ENCODE measurements around the gene SEMA6B. TPM values are rescaled to one million over a fixed set of nuclear protein-coding genes. Genes with fewer than 3 reads are reported as not detected.

Gene SEMA6B
- total and polyA plus RNA-seq, 4 experiments from 2014 or later: 2.4 to 2.7 TPM; not detected in 2

DNA sequence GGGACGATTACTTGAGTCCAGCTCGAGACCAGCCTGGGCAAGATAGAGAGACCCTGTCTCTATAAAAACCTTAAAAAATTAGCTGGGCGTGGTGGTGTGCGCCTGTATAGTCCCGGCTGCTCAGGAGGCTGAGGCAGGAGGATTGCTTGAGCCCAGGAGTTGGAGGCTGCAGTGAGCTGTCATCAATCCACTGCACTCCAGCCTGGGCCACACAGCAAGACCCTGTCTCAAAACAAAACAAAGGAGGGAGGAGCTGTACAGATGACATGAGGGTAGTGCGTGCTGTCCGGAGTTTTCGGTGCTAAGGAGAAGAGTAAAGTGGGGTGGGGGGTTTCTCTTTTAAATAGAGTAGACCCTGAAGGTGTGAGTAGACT is 64.8 kb downstream of the SEMA6B start:
- H3K36me3 Mint-ChIP-seq: peaks cover 6 to 24% of the 10 kb centered on the region in 2 donors
- Histone ChIP-seq H3K36me3 (ENCODE audit: insufficient read depth, low read length) (peaks cover 22% of the 10 kb centered on the region), H3K27me3 (ENCODE audit: insufficient read depth, low read length) (no peaks in the 10 kb centered on the region), H3K9me3 (ENCODE audit: control insufficient read depth in 1 of 2, low read length in 2 of 2) (no peaks in the 10 kb centered on the region), H3K4me3 (ENCODE audit: low read length in 2 of 2) (no peak overlapping the region), H3K27ac (ENCODE audit: low read depth, low read length) (no peak overlapping the region), H3K4me1 (ENCODE audit: insufficient read depth, low read length) (no peaks in the 10 kb centered on the region)
- POLR2A ChIA-PET (ENCODE audit: partially characterized antibody): no interaction called here
- H3K9me3 Mint-ChIP-seq: no peaks in the 10 kb centered on the region
- DNase-seq: no peak
- no peak overlapping the region for H3K27ac Mint-ChIP-seq
- H3K4me3 Mint-ChIP-seq: no peak overlapping the region
- no peaks in the 10 kb centered on the region for H3K4me1 Mint-ChIP-seq
- intact Hi-C loops (cut with micrococcal nuclease): no loop called here
- CTCF ChIA-PET (ENCODE audit: partially characterized antibody): interaction anchor here (0.6 kb wide), 1 partner anchor 256 kb away, joined by 3 read pairs; no protein-coding TSS in a partner anchor
- H3K27me3 Mint-ChIP-seq: no peaks in the 10 kb centered on the region

DNA sequence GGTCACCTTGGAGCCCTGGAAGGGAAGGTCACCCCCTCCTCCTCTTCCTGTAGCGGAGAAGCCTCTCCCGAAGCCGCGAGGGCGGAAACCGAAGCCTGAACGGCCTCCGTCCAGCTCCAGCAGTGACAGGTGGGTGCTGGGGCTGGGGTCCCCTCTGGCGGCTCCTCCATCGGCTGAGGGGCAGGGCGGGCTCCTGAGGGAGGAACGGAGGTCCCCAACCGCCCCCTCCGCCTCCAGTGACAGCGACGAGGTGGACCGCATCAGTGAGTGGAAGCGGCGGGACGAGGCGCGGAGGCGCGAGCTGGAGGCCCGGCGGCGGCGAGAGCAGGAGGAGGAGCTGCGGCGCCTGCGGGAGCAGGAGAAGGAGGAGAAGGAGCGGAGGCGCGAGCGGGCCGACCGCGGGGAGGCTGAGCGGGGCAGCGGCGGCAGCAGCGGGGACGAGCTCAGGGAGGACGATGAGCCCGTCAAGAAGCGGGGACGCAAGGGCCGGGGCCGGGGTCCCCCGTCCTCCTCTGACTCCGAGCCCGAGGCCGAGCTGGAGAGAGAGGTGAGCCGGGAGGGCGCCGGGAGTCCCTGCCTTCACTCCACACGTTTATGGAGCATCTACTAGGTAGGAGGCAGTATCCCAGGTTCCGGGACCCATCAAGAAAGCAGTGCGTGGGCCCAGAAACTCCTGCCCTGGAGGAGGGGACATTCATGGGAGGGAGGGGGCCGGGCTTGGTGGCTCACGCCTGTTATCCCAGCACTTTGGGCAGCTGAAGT is 65.4 kb downstream of the SEMA6B start:
- H3K36me3 ChIP-seq (ENCODE audit: insufficient read depth, low read length): peaks cover 22% of the 10 kb centered on the region
- CTCF ChIA-PET (ENCODE audit: partially characterized antibody): interaction anchor here (0.6 kb wide), 1 partner anchor 257 kb away, joined by 3 read pairs; no protein-coding TSS in a partner anchor
- no peak overlapping the region for H3K4me3 ChIP-seq (ENCODE audit: low read length in 2 of 2)
- intact Hi-C loops (cut with micrococcal nuclease): no loop called here
- Mint-ChIP-seq H3K4me3 (no peak overlapping the region), H3K27ac (no peak overlapping the region), H3K27me3 (no peaks in the 10 kb centered on the region), H3K4me1 (no peaks in the 10 kb centered on the region), H3K36me3 (peaks cover 5 to 25% of the 10 kb centered on the region in 2 donors), H3K9me3 (no peaks in the 10 kb centered on the region)
- H3K9me3 ChIP-seq (ENCODE audit: control insufficient read depth in 1 of 2, low read length in 2 of 2): no peaks in the 10 kb centered on the region
- DNase-seq: no peak
- H3K27me3 ChIP-seq (ENCODE audit: insufficient read depth, low read length): no peaks in the 10 kb centered on the region
- H3K27ac ChIP-seq (ENCODE audit: low read depth, low read length): no peak overlapping the region
- POLR2A ChIA-PET (ENCODE audit: partially characterized antibody): no interaction called here
- no peaks in the 10 kb centered on the region for H3K4me1 ChIP-seq (ENCODE audit: insufficient read depth, low read length)

- H3K9me3 ChIP-seq (ENCODE audit: control insufficient read depth in 1 of 2, low read length in 2 of 2): no peaks in the 10 kb centered on the region
- CTCF ChIA-PET (ENCODE audit: partially characterized antibody): no interaction called here
- no peak overlapping the region for H3K4me3 Mint-ChIP-seq
These were observed 66.2 kb downstream of the SEMA6B start for GRCh38 chr19:4493104-4493928.

More at GRCh38 chr19:4493104-4493928, 66.2 kb downstream of the SEMA6B start:
- POLR2A ChIA-PET (ENCODE audit: partially characterized antibody): no interaction called here
- peaks cover 8 to 25% of the 10 kb centered on the region in 2 donors for H3K36me3 Mint-ChIP-seq
- H3K4me3 ChIP-seq (ENCODE audit: low read length in 2 of 2): no peak overlapping the region
- H3K4me1 Mint-ChIP-seq: no peaks in the 10 kb centered on the region
- H3K27ac ChIP-seq (ENCODE audit: low read depth, low read length): no peak overlapping the region
- intact Hi-C loops (cut with micrococcal nuclease): no loop called here
- no peaks in the 10 kb centered on the region for H3K9me3 Mint-ChIP-seq
- no peaks in the 10 kb centered on the region for H3K4me1 ChIP-seq (ENCODE audit: insufficient read depth, low read length)
- H3K36me3 ChIP-seq (ENCODE audit: insufficient read depth, low read length): peaks cover 18% of the 10 kb centered on the region
- no peak for DNase-seq
- no peak overlapping the region for H3K27ac Mint-ChIP-seq
- H3K27me3 ChIP-seq (ENCODE audit: insufficient read depth, low read length): no peaks in the 10 kb centered on the region
- H3K27me3 Mint-ChIP-seq: no peaks in the 10 kb centered on the region

Other genes with a start within 250 kb of the SEMA6B start
- gene STAP2, start 220.9 kb downstream of the SEMA6B start, total RNA-seq: 1 to 10 TPM in 1 of 2 experiments, under 1 TPM in 1; 0.86 to 2.4 TPM
- 1 to 10 TPM; 2.1 to 2.6 TPM for gene STAP2, start 220.9 kb downstream of the SEMA6B start, polyA plus RNA-seq
- 10 to 100 TPM; 24.7 to 27.0 TPM for gene MPND, start 216.1 kb downstream of the SEMA6B start, total RNA-seq
- 1 to 10 TPM; 3.5 to 9.2 TPM for gene MPND, start 216.1 kb downstream of the SEMA6B start, polyA plus RNA-seq
- gene SH3GL1, start 159.1 kb downstream of the SEMA6B start, total RNA-seq: 10 to 100 TPM; 40.1 to 45.6 TPM
- gene SH3GL1, start 159.1 kb downstream of the SEMA6B start, polyA plus RNA-seq: 10 to 100 TPM; 19.7 to 28.2 TPM
- 10 to 100 TPM; 13.9 to 18.1 TPM for gene CHAF1A, start 157.0 kb downstream of the SEMA6B start, total RNA-seq
- 1 to 10 TPM; 2.8 to 4.5 TPM for gene CHAF1A, start 157.0 kb downstream of the SEMA6B start, polyA plus RNA-seq
- gene UBXN6, start 101.9 kb downstream of the SEMA6B start, total RNA-seq: 10 to 100 TPM; 61.3 to 63.5 TPM
- gene UBXN6, start 101.9 kb downstream of the SEMA6B start, polyA plus RNA-seq: 1 to 10 TPM; 4.1 to 6.2 TPM
- gene HDGFL2, start 87.4 kb downstream of the SEMA6B start, total RNA-seq: 10 to 100 TPM; 36.5 to 39.7 TPM
- gene HDGFL2, start 87.4 kb downstream of the SEMA6B start, polyA plus RNA-seq: 10 to 100 TPM in 1 of 2 donors, 1 to 10 TPM in 1; 3.5 to 26.1 TPM
- under 1 TPM; 0.17 to 0.22 TPM for gene PLIN4, start 41.2 kb downstream of the SEMA6B start, total RNA-seq
- gene PLIN4, start 41.2 kb downstream of the SEMA6B start, polyA plus RNA-seq: under 1 TPM in 1 of 2 donors, not detected in 1; 0.14 TPM
- 1 to 10 TPM; 1.4 to 2.2 TPM for gene PLIN5, start 24.5 kb downstream of the SEMA6B start, total RNA-seq
- under 1 TPM in 1 of 2 donors, not detected in 1; 0.28 TPM for gene PLIN5, start 24.5 kb downstream of the SEMA6B start, polyA plus RNA-seq
- gene LRG1, start 19.6 kb downstream of the SEMA6B start, total RNA-seq: not detected
- under 1 TPM; 0.09 to 0.17 TPM for gene LRG1, start 19.6 kb downstream of the SEMA6B start, polyA plus RNA-seq
- 10 to 100 TPM; 16.2 to 17.2 TPM for gene TNFAIP8L1, start 79.8 kb upstream of the SEMA6B start, total RNA-seq
- gene TNFAIP8L1, start 79.8 kb upstream of the SEMA6B start, polyA plus RNA-seq: 10 to 100 TPM in 1 of 2 donors, 1 to 10 TPM in 1; 3.7 to 11.1 TPM
- 10 to 100 TPM; 43.0 to 46.4 TPM for gene MYDGF, start 110.7 kb upstream of the SEMA6B start, total RNA-seq
- 100 to 1,000 TPM; 128 to 199 TPM for gene MYDGF, start 110.7 kb upstream of the SEMA6B start, polyA plus RNA-seq
- gene DPP9, start 164.2 kb upstream of the SEMA6B start, total RNA-seq: 10 to 100 TPM; 86.9 to 93.9 TPM
- gene DPP9, start 164.2 kb upstream of the SEMA6B start, polyA plus RNA-seq: 10 to 100 TPM; 10.7 to 31.6 TPM
- 10 to 100 TPM; 16.7 TPM for gene FEM1A, start 232.1 kb upstream of the SEMA6B start, total RNA-seq
- 1 to 10 TPM; 1.3 to 3.1 TPM for gene FEM1A, start 232.1 kb upstream of the SEMA6B start, polyA plus RNA-seq